IMR-90 (cell line): ENCODE data around the gene MTMR3. TPM values are rescaled to one million over a fixed set of nuclear protein-coding genes. Genes with fewer than 3 reads are reported as not detected.

ENCODE experiments used
- ATAC-seq: fragments of 200-7000 bp; cut with Tn5 transposase; 2 replicates; pipeline ENCODE4 v1.9.1; 2020; ENCODE audit warnings: low read depth, mild to moderate bottlenecking, moderate library complexity
- BruUV-seq: library from RNA; stranded (reverse); fragments of 400-500 nt; replicated peaks from 2 replicates; lab custom pipeline; 2021; lab: Mats Ljungman, UMichigan
- CTCF ChIA-PET: fragments of 300-600 bp; formaldehyde crosslinking; extraction: SDS; loops from one replicate; lab custom pipeline; 2021; ENCODE audit warnings: antibody characterized with exemption; lab: Yijun Ruan, JAX
- POLR2A ChIA-PET: fragments of 300-600 bp; sonication (Branson Sonifier 250); formaldehyde crosslinking; loops from one replicate; lab custom pipeline; 2022; ENCODE audit warnings: antibody characterized with exemption; ENCODE audit not compliant: unreplicated experiment; lab: Charles Lee
- DNase-seq: peaks from one replicate; pipeline ENCODE4 v3.0.0; 2013
- H2AFZ ChIP-seq: replicated peaks from 2 replicates; pipeline ENCODE3; 2013; ENCODE audit warnings: low read length, mild to moderate bottlenecking; ENCODE audit not compliant: poor library complexity
- H2AK5ac ChIP-seq: 2 replicates; pipeline ENCODE4 v1.6.1; 2013; ENCODE audit warnings: low read depth, low read length, inconsistent platforms
- H2AK9ac ChIP-seq: replicated peaks from 2 replicates; pipeline ENCODE3; 2013; ENCODE audit warnings: mild to moderate bottlenecking, low read depth, low read length, moderate library complexity; ENCODE audit not compliant: poor library complexity
- H2BK120ac ChIP-seq: 2 replicates; pipeline ENCODE4 v1.6.1; 2013; ENCODE audit warnings: low read depth, low read length, inconsistent platforms
- H2BK15ac ChIP-seq: 3 replicates; pipeline ENCODE4 v1.6.1; 2013; ENCODE audit warnings: low read depth, low read length, inconsistent platforms
- H2BK20ac ChIP-seq: 2 replicates; pipeline ENCODE4 v1.6.1; 2013; ENCODE audit warnings: low read depth, mild to moderate bottlenecking, inconsistent platforms, low read length, moderate library complexity
- H2BK5ac ChIP-seq: 2 replicates; pipeline ENCODE4 v1.6.1; 2013; ENCODE audit warnings: mild to moderate bottlenecking, low read depth, low read length, inconsistent platforms; ENCODE audit not compliant: poor library complexity, severe bottlenecking
- H3K14ac ChIP-seq: replicated peaks from 2 replicates; pipeline ENCODE4 v1.6.1; 2013; ENCODE audit warnings: low read depth, low read length, inconsistent platforms
- H3K18ac ChIP-seq: 2 replicates; pipeline ENCODE4 v1.6.1; 2013; ENCODE audit warnings: low read depth, low read length, control low read depth
- H3K23ac ChIP-seq: 2 replicates; pipeline ENCODE4 v1.6.1; 2013; ENCODE audit warnings: low read depth, low read length, inconsistent platforms
- H3K27ac ChIP-seq: 2 replicates; pipeline ENCODE4 v1.5.1; 2013; ENCODE audit warnings: mild to moderate bottlenecking, control low read depth, low read length; ENCODE audit not compliant: insufficient read depth
- H3K27me3 ChIP-seq: 2 replicates; pipeline ENCODE4 v1.6.1; 2013; ENCODE audit warnings: low read length; ENCODE audit not compliant: control insufficient read depth, insufficient read depth
- H3K36me3 ChIP-seq: 2 replicates; pipeline ENCODE4 v1.6.1; 2013; ENCODE audit warnings: low read length, mixed read lengths; ENCODE audit not compliant: control insufficient read depth, insufficient read depth
- H3K4ac ChIP-seq: 2 replicates; pipeline ENCODE4 v1.6.1; 2013; ENCODE audit warnings: low read depth, low read length, inconsistent platforms
- H3K4me1 ChIP-seq: 2 replicates; pipeline ENCODE4 v1.6.1; 2013; ENCODE audit warnings: low read length, mixed read lengths; ENCODE audit not compliant: control insufficient read depth, insufficient read depth
- H3K4me2 ChIP-seq: 2 replicates; pipeline ENCODE4 v1.6.1; 2013; ENCODE audit warnings: low read depth, mild to moderate bottlenecking, control low read depth, low read length, moderate library complexity
- H3K4me3 ChIP-seq: 2 replicates; pipeline ENCODE4 v1.5.1; 2013; ENCODE audit warnings: low read depth, mild to moderate bottlenecking, control low read depth, low read length, moderate library complexity; ENCODE audit not compliant: insufficient read depth
- H3K56ac ChIP-seq: 2 replicates; pipeline ENCODE4 v1.6.1; 2013; ENCODE audit warnings: low read length, inconsistent platforms; ENCODE audit not compliant: insufficient read depth; ENCODE audit errors: extremely low read depth
- H3K79me1 ChIP-seq, 2 experiments: 2 replicates each; pipeline ENCODE4 v1.6.1; 2013; ENCODE audit warnings: low read length in 2 of 2, inconsistent platforms in 1 of 2, low read depth in 1 of 2
- H3K9ac ChIP-seq: 2 replicates; pipeline ENCODE4 v1.6.1; 2013; ENCODE audit warnings: low read depth, low read length, control low read depth
- H3K9me1 ChIP-seq: 2 replicates; pipeline ENCODE4 v1.6.1; 2013; ENCODE audit warnings: low read length, inconsistent platforms; ENCODE audit not compliant: insufficient read depth
- H3K9me3 ChIP-seq: 2 replicates; pipeline ENCODE4 v1.6.1; 2013; ENCODE audit warnings: low read length; ENCODE audit not compliant: control insufficient read depth, insufficient read depth
- H4K20me1 ChIP-seq: 2 replicates; pipeline ENCODE4 v1.6.1; 2013; ENCODE audit warnings: low read length, inconsistent platforms; ENCODE audit not compliant: insufficient read depth
- H4K5ac ChIP-seq: 2 replicates; pipeline ENCODE4 v1.6.1; 2013; ENCODE audit warnings: mild to moderate bottlenecking, low read depth, low read length, control low read depth
- H4K8ac ChIP-seq, 2 experiments: 2 replicates each; pipeline ENCODE4 v1.6.1; 2013; ENCODE audit warnings: low read depth in 2 of 2, low read length in 2 of 2, control low read depth in 1 of 2, inconsistent platforms in 1 of 2
- H4K91ac ChIP-seq: 2 replicates; pipeline ENCODE4 v1.6.1; 2013; ENCODE audit warnings: low read depth, low read length, inconsistent platforms; ENCODE audit not compliant: insufficient read depth
- BHLHE40 ChIP-seq: fragments of 150-350 bp; IDR thresholded peaks from 2 replicates; pipeline ENCODE4 v1.6.1; 2016; ENCODE audit warnings: mild to moderate bottlenecking, low read depth, low read length
- CHD1 ChIP-seq: IDR thresholded peaks from 2 replicates; pipeline ENCODE4 v1.6.1; 2012; ENCODE audit warnings: low read depth, low read length, improper control_type of control experiment
- FOS ChIP-seq: fragments of 150-350 bp; IDR thresholded peaks from 2 replicates; pipeline ENCODE4 v1.6.1; 2016; ENCODE audit warnings: low read depth, low read length
- MAZ ChIP-seq: IDR thresholded peaks from 2 replicates; pipeline ENCODE4 v1.6.1; 2012; ENCODE audit warnings: low read depth, mild to moderate bottlenecking, low read length, improper control_type of control experiment, moderate library complexity, borderline replicate concordance
- RAD21 ChIP-seq: IDR thresholded peaks from 2 replicates; pipeline ENCODE4 v1.6.1; 2012; ENCODE audit warnings: low read length, improper control_type of control experiment
- WGBS, 2 experiments: methylation state at CpG; one replicate each; pipeline versions ENCODE4 v1.1.5 to v1.1.7; 2013; ENCODE audit warnings: missing lambda C conversion rate in 2 of 2; ENCODE audit not compliant: insufficient read length in 1 of 2; ENCODE audit errors: extremely low coverage in 2 of 2; 5-methylcytosine and 5-hydroxymethylcytosine counted together
- dilution Hi-C: fragments of 300-500 bp; cut with HindIII; formaldehyde crosslinking; loops from one replicate; pipeline ENCODE4 v1.14.3; 2018; ENCODE audit warnings: low sequenced_read_pairs; ENCODE audit not compliant: unreplicated experiment
- in situ Hi-C: fragments of 300-500 bp; cut with MboI; formaldehyde crosslinking; loops from 3 replicates; pipeline ENCODE4 v1.14.3; 2019; ENCODE audit warnings: low sequenced_read_pairs, inconsistent platforms, mixed read lengths
- intact Hi-C: fragments of 100-400 bp; cut with micrococcal nuclease; formaldehyde crosslinking; loops from 2 replicates; pipeline ENCODE4 v1.10.0; 2022
- polyA plus RNA-seq, 3 experiments: library from polyadenylated mRNA; depleted of rRNA; stranded (reverse); fragments of >200 nt; gene quantifications; 2 replicates each; pipeline ENCODE4 v1.2.3, GENCODE V29; 2012; ENCODE audit warnings: low replicate concordance in 1 of 3
- total RNA-seq: library from RNA; depleted of rRNA; stranded (reverse); fragments of >200 nt; gene quantifications from 2 replicates; pipeline ENCODE4 v1.2.3, GENCODE V29; 2012

The MTMR3 gene
- total and polyA plus RNA-seq, 2 of the 4 experiments (the other 2 are of a cell fraction), result 21.3 to 29.4 TPM

DNA sequence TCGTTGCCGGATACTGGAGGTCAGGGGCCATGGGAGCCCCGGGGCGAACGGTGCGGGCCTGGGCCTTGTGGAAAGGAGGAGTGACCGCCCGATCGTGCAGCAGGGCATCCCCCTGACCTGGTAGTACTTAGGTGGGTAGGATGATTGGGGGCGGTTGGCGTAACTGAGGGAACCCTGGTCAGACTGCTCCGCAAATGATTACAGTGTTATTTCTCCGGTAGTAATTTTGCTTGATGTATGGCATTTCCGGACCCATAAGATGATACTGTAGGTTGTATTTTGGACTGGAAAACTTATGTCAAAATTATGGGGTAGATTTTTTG, 762 bp downstream of the MTMR3 start:
- H4K20me1 ChIP-seq, result peaks cover 51% of the 10 kb centered on the region
- H3K27me3 ChIP-seq, result no peaks in the 10 kb centered on the region
- peak overlapping the region; percentile 95 for H2AK9ac ChIP-seq
- no TSS peak for BruUV-seq
- ATAC-seq, result peak; percentile 8; the same call in 1 of the 2 replicates
- WGBS, 2 experiments, result 5% methylated on average over 4 of the region's 14 CpGs; no CpG with 5 or more reads in 1 of the 2 experiments
- H3K36me3 ChIP-seq, result no peaks in the 10 kb centered on the region
- H2BK120ac ChIP-seq, result peak overlapping the region; percentile 13; the same call in 1 of the 2 replicates
- dilution Hi-C loops (no loop called here), intact Hi-C loops (loop anchor here (2.0 kb wide), 1 partner anchor 41 kb away; no protein-coding TSS in a partner anchor), in situ Hi-C loops (no loop called here)
- H3K23ac ChIP-seq, result peak overlapping the region; percentile 91
- peak overlapping the region; percentile 48; the same call in 1 of the 2 replicates for H4K91ac ChIP-seq
- peak overlapping the region; percentile 83 for H3K27ac ChIP-seq
- H3K9me1 ChIP-seq, result peaks cover 3% of the 10 kb centered on the region
- peak overlapping the region; percentile 100 for H3K4me3 ChIP-seq
- H3K79me1 ChIP-seq, result peaks cover 5 to 37% of the 10 kb centered on the region in 2 experiments; a peak in 3 of 4 replicates
- TF ChIP-seq BHLHE40 (no peak), RAD21 (no peak), CHD1 (no peak), FOS (no peak), MAZ (no peak)
- H4K8ac ChIP-seq, result peak overlapping the region in 1 of 2 experiments; percentile 63; a peak in 1 of 4 replicates
- peak overlapping the region; percentile 96 for H2AFZ ChIP-seq
- peak overlapping the region; percentile 76; the same call in 1 of the 2 replicates for H3K18ac ChIP-seq
- DNase-seq, result peak; percentile 8
- peak overlapping the region; percentile 95 for H3K9ac ChIP-seq
- ChIA-PET CTCF (interaction anchor here (0.6 to 0.8 kb wide), 2 partner anchors 48 to 122 kb away, joined by 3 read pairs; no protein-coding TSS in a partner anchor), POLR2A (interaction anchor here (0.5 to 0.8 kb wide), 3 partner anchors 9 to 515 kb away, joined by 3 to 4 read pairs (median 3); no protein-coding TSS in a partner anchor)
- H4K5ac ChIP-seq, result no peak overlapping the region
- H3K4me1 ChIP-seq, result peaks cover 5% of the 10 kb centered on the region
- H2BK20ac ChIP-seq, result no peak overlapping the region
- no peak overlapping the region for H2BK15ac ChIP-seq
- H3K9me3 ChIP-seq, result no peaks in the 10 kb centered on the region
- H3K14ac ChIP-seq, result peak overlapping the region; percentile 95
- H2AK5ac ChIP-seq, result peak overlapping the region; percentile 61; the same call in 1 of the 2 replicates
- H3K56ac ChIP-seq, result no peak overlapping the region; the same call in 1 of the 2 replicates
- peak overlapping the region; percentile 98 for H3K4me2 ChIP-seq
- peak overlapping the region; percentile 85 for H3K4ac ChIP-seq
- H2BK5ac ChIP-seq, result peak overlapping the region; percentile 79
